KMS-11 (cell line): Measurements from ENCODE around the gene FKBP5.

Experiments used
- H2AFZ ChIP-seq: fragments of 200-600 bp; sonication (generic); 2 replicates; pipeline ENCODE4 v1.6.1; 2016; ENCODE audit warnings: antibody characterized with exemption, mixed run types, low read depth
- H3K27ac ChIP-seq: fragments of 200-600 bp; sonication (generic); 2 replicates; pipeline ENCODE4 v1.6.1; 2016; ENCODE audit warnings: mild to moderate bottlenecking, mixed run types
- H3K27me3 ChIP-seq: fragments of 200-600 bp; sonication (generic); 2 replicates; pipeline ENCODE4 v1.6.1; 2017; ENCODE audit warnings: mild to moderate bottlenecking, low read depth, mixed run types, moderate library complexity; ENCODE audit not compliant: insufficient read depth
- H3K36me3 ChIP-seq: fragments of 200-600 bp; sonication (generic); 2 replicates; pipeline ENCODE4 v1.6.1; 2017; ENCODE audit warnings: mild to moderate bottlenecking, mixed run types; ENCODE audit not compliant: insufficient read depth
- H3K4me1 ChIP-seq: fragments of 200-600 bp; sonication (generic); 2 replicates; pipeline ENCODE4 v1.6.1; 2016; ENCODE audit warnings: mild to moderate bottlenecking, low read depth, mixed run types; ENCODE audit not compliant: poor library complexity, severe bottlenecking
- H3K4me2 ChIP-seq: fragments of 200-600 bp; sonication (generic); 2 replicates; pipeline ENCODE4 v1.7.0; 2016; ENCODE audit warnings: mild to moderate bottlenecking, mixed run types
- H3K4me3 ChIP-seq: fragments of 200-600 bp; sonication (generic); IDR thresholded peaks from 2 replicates; pipeline ENCODE4 v1.6.1; 2017; ENCODE audit warnings: low read depth, low read length, mixed read lengths; ENCODE audit not compliant: insufficient read depth
- H3K79me2 ChIP-seq: fragments of 200-600 bp; sonication (generic); 2 replicates; pipeline ENCODE4 v1.6.1; 2016; ENCODE audit warnings: low read depth, mixed run types; ENCODE audit not compliant: insufficient read depth
- H3K9ac ChIP-seq: fragments of 200-600 bp; sonication (generic); 2 replicates; pipeline ENCODE4 v1.6.1; 2016; ENCODE audit warnings: mild to moderate bottlenecking, mixed run types
- H4K20me1 ChIP-seq: fragments of 200-600 bp; sonication (generic); 2 replicates; pipeline ENCODE4 v1.6.1; 2016; ENCODE audit warnings: mild to moderate bottlenecking, mixed run types; ENCODE audit not compliant: insufficient read depth
- TF ChIP-seq, protein P1 (sequence below): fragments of 200-600 bp; sonication (generic); conservative IDR thresholded peaks from 2 replicates; pipeline ENCODE4 v1.6.1; 2017; ENCODE audit warnings: low read depth, mild to moderate bottlenecking, antibody characterized with exemption, low read length, moderate library complexity, mixed read lengths

The FKBP5 gene

DNA sequence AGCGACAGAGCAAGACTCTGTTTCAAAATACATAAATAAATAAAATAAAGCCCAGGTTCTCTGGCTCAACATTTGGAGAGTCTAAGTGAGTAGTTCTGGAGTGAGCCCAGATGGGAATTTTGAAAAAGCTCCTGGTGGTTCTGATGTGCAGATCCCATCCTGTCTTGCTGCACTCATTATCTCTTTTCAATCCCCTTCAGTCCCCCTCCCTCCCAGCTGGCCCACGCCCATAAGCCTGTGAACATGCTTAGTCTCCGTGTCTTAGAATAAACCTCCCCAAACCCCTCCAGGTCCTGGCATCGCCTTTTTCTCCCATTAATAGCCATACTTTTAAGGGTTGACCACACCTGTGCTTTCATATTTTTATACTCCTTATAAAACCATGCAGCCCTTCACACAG is 156.6 kb downstream of the FKBP5 start:
- TF ChIP-seq, protein P1, sequence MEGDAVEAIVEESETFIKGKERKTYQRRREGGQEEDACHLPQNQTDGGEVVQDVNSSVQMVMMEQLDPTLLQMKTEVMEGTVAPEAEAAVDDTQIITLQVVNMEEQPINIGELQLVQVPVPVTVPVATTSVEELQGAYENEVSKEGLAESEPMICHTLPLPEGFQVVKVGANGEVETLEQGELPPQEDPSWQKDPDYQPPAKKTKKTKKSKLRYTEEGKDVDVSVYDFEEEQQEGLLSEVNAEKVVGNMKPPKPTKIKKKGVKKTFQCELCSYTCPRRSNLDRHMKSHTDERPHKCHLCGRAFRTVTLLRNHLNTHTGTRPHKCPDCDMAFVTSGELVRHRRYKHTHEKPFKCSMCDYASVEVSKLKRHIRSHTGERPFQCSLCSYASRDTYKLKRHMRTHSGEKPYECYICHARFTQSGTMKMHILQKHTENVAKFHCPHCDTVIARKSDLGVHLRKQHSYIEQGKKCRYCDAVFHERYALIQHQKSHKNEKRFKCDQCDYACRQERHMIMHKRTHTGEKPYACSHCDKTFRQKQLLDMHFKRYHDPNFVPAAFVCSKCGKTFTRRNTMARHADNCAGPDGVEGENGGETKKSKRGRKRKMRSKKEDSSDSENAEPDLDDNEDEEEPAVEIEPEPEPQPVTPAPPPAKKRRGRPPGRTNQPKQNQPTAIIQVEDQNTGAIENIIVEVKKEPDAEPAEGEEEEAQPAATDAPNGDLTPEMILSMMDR = no peak
- H2AFZ ChIP-seq = no peak overlapping the region
- H3K4me1 ChIP-seq = no peaks in the 10 kb centered on the region
- H3K9ac ChIP-seq = no peak overlapping the region
- no peaks in the 10 kb centered on the region for H3K79me2 ChIP-seq
- no peaks in the 10 kb centered on the region for H3K27me3 ChIP-seq
- no peaks in the 10 kb centered on the region for H3K36me3 ChIP-seq
- H4K20me1 ChIP-seq = no peaks in the 10 kb centered on the region
- H3K27ac ChIP-seq = no peak overlapping the region
- no peak overlapping the region for H3K4me3 ChIP-seq
- H3K4me2 ChIP-seq = no peak overlapping the region

DNA sequence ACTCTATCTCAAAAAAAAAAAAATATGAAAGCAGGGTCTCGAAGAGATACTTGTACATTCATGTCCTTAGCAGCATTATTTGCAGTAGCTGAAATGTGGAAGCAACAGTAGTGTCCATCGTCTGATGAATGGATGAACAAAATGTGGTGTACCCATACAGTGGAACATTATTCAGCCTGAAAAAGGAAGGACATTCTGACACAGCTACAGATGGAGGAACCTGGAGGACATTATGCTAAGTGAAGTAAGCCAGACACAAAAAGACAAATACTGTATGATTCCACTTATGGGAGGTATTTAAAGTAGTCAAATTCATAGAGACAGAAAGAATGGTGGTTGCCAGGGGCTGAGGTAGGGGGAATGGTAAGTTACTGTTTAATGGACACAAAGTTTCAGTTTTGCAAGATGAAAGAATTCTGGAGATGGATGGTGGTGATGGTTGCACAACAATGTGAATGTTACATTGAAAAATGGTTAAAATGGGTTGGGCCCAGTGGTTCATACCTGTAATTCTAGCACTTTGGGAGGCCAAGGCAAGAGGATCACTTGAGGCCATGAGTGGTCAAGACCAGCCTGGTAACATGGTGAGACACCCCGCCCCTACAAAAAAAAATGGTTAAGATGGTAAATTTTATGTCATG is 164.2 kb downstream of the FKBP5 start:
- TF ChIP-seq, protein P1 = no peak
- H3K27ac ChIP-seq = no peak overlapping the region
- no peak overlapping the region for H2AFZ ChIP-seq
- peaks cover 14% of the 10 kb centered on the region for H3K4me1 ChIP-seq
- H3K4me2 ChIP-seq = no peak overlapping the region
- H3K9ac ChIP-seq = no peak overlapping the region
- no peaks in the 10 kb centered on the region for H3K79me2 ChIP-seq
- H3K4me3 ChIP-seq = no peak overlapping the region
- no peaks in the 10 kb centered on the region for H4K20me1 ChIP-seq
- no peaks in the 10 kb centered on the region for H3K27me3 ChIP-seq
- no peaks in the 10 kb centered on the region for H3K36me3 ChIP-seq
